Measurements from ENCODE around the gene STARD10. TPM values are rescaled to one million over a fixed set of nuclear protein-coding genes. Genes with fewer than 3 reads are reported as not detected.

The STARD10 gene
- total and polyA plus RNA-seq, 9 of the 15 experiments (the other 6 are each of a cell fraction or from before 2014, with no cell fraction given): 0.15 to 52.9 (median 32.3) TPM

- no peak for TF ChIP-seq CUX1 (CRISPR knock-in tag; IDR thresholded peaks at IDR 0.05)
- TF ChIP-seq MAX (CRISPR knock-in tag; IDR thresholded peaks at IDR 0.05): no peak
- TF ChIP-seq ZNF778 (CRISPR knock-in tag; IDR thresholded peaks at IDR 0.05): no peak
- TF ChIP-seq ILK (tag; IDR thresholded peaks at IDR 0.05; ENCODE audit: borderline replicate concordance, low read depth): no peak
- no peak for TF ChIP-seq HINFP (tag; conservative IDR thresholded peaks at IDR 0.05; ENCODE audit: low read depth)
- TF ChIP-seq, protein P1, sequence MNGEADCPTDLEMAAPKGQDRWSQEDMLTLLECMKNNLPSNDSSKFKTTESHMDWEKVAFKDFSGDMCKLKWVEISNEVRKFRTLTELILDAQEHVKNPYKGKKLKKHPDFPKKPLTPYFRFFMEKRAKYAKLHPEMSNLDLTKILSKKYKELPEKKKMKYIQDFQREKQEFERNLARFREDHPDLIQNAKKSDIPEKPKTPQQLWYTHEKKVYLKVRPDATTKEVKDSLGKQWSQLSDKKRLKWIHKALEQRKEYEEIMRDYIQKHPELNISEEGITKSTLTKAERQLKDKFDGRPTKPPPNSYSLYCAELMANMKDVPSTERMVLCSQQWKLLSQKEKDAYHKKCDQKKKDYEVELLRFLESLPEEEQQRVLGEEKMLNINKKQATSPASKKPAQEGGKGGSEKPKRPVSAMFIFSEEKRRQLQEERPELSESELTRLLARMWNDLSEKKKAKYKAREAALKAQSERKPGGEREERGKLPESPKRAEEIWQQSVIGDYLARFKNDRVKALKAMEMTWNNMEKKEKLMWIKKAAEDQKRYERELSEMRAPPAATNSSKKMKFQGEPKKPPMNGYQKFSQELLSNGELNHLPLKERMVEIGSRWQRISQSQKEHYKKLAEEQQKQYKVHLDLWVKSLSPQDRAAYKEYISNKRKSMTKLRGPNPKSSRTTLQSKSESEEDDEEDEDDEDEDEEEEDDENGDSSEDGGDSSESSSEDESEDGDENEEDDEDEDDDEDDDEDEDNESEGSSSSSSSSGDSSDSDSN (IDR thresholded peaks at IDR 0.05; ENCODE audit: borderline replicate concordance in 1 of 2, low read depth in 2 of 2, low read length in 2 of 2): 0 out of 4 replicates have a peak, but pooled peaks of 1 of the 2 experiments have one; percentile 57
- TF ChIP-seq, protein P2, sequence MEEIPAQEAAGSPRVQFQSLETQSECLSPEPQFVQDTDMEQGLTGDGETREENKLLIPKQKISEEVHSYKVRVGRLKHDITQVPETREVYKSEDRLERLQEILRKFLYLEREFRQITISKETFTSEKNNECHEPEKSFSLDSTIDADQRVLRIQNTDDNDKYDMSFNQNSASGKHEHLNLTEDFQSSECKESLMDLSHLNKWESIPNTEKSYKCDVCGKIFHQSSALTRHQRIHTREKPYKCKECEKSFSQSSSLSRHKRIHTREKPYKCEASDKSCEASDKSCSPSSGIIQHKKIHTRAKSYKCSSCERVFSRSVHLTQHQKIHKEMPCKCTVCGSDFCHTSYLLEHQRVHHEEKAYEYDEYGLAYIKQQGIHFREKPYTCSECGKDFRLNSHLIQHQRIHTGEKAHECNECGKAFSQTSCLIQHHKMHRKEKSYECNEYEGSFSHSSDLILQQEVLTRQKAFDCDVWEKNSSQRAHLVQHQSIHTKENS (CRISPR knock-in tag; IDR thresholded peaks at IDR 0.05): no peak
- TF ChIP-seq MEF2D (tag; conservative IDR thresholded peaks at IDR 0.05; ENCODE audit: low read depth): 0 out of 2 replicates have a peak, but pooled peaks have one; percentile 29
- TF ChIP-seq HDAC8 (tag; IDR thresholded peaks at IDR 0.05): no peak
- TF ChIP-seq ZNF24 (IDR thresholded peaks at IDR 0.05): 0 out of 2 replicates have a peak, but pooled peaks have one; percentile 29
- no peak for TF ChIP-seq POU5F1 (IDR thresholded peaks at IDR 0.05; ENCODE audit: borderline replicate concordance, low read depth, low read length, partially characterized antibody)
- TF ChIP-seq ESRRB (CRISPR knock-in tag; IDR thresholded peaks at IDR 0.05; ENCODE audit: borderline replicate concordance): no peak
- no peak for TF ChIP-seq RBFOX2 (IDR thresholded peaks at IDR 0.05; ENCODE audit: low read depth, low read length)
Observed at GRCh38 chr11:72735495-72736027, 58.3 kb downstream of the STARD10 start (continued).

Data from K562 (cell line).